Testis (tissue), 2 donors: ENCODE results near the gene ELF2.

Experiments
- POLR2A ChIP-seq: fragments of 450-650 bp; IDR thresholded peaks from one replicate; pipeline ENCODE4 v1.6.1; 2017; ENCODE audit warnings: antibody characterized with exemption, mild to moderate bottlenecking, moderate library complexity
- TF ChIP-seq, protein P1 (sequence below), 3 experiments: fragments of 450-650 bp in 2 of 3; fragments of 200-600 bp in 1 of 3; sonication (generic) in 1 of 3; IDR thresholded peaks; one replicate each; pipeline ENCODE4 v1.5.1; 2016 to 2019; ENCODE audit warnings: antibody characterized with exemption in 3 of 3, mild to moderate bottlenecking in 2 of 3, moderate library complexity in 1 of 3

- TF ChIP-seq, protein P1, sequence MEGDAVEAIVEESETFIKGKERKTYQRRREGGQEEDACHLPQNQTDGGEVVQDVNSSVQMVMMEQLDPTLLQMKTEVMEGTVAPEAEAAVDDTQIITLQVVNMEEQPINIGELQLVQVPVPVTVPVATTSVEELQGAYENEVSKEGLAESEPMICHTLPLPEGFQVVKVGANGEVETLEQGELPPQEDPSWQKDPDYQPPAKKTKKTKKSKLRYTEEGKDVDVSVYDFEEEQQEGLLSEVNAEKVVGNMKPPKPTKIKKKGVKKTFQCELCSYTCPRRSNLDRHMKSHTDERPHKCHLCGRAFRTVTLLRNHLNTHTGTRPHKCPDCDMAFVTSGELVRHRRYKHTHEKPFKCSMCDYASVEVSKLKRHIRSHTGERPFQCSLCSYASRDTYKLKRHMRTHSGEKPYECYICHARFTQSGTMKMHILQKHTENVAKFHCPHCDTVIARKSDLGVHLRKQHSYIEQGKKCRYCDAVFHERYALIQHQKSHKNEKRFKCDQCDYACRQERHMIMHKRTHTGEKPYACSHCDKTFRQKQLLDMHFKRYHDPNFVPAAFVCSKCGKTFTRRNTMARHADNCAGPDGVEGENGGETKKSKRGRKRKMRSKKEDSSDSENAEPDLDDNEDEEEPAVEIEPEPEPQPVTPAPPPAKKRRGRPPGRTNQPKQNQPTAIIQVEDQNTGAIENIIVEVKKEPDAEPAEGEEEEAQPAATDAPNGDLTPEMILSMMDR (IDR thresholded peaks at IDR 0.05) = no peak
- no peak for TF ChIP-seq POLR2A
Measured at GRCh38 chr4:139200102-139200501, 23.1 kb upstream of the ELF2 start.
